A673 (cell line): ENCODE measurements around the gene CHCHD2. TPM values are rescaled to one million over a fixed set of nuclear protein-coding genes. Genes with fewer than 3 reads are reported as not detected.
"Not testable (repeated sequence)": the region's sequence is repeated elsewhere in the genome, so short reads cannot be mapped to it uniquely, and the experiment has no call there.

Source experiments
- BruUV-seq: library from RNA; stranded (reverse); fragments of 400-500 nt; replicated peaks from 2 replicates; lab custom pipeline; 2021; lab: Mats Ljungman, UMichigan
- CTCF ChIA-PET: fragments of 300-600 bp; sonication (Branson Sonifier 250); formaldehyde crosslinking; loops from one replicate; lab custom pipeline; 2022; ENCODE audit warnings: antibody characterized with exemption; lab: Charles Lee
- POLR2A ChIA-PET: fragments of 300-600 bp; sonication (Branson Sonifier 250); formaldehyde crosslinking; loops from one replicate; lab custom pipeline; 2022; ENCODE audit warnings: antibody characterized with exemption; ENCODE audit not compliant: low non-redundant PET; lab: Charles Lee
- DNase-seq: peaks from one replicate; pipeline ENCODE4 v3.0.0-alpha.2; 2015; ENCODE audit warnings: low spot score
- H3K27ac ChIP-seq: fragments of 200-600 bp; sonication (generic); 2 replicates; pipeline ENCODE4 v1.5.1; 2016; ENCODE audit warnings: mixed run types, low read depth, mild to moderate bottlenecking, mixed read lengths, antibody characterized with exemption, low read length; ENCODE audit not compliant: poor library complexity, severe bottlenecking
- H3K27me3 ChIP-seq: fragments of 200-600 bp; sonication (generic); replicated peaks from 2 replicates; pipeline ENCODE4 v1.6.1; 2017; ENCODE audit warnings: mixed run types, low read depth, mild to moderate bottlenecking, mixed read lengths, antibody characterized with exemption, low read length; ENCODE audit not compliant: insufficient read depth, poor library complexity
- H3K36me3 ChIP-seq: fragments of 200-600 bp; sonication (generic); 2 replicates; pipeline ENCODE4 v1.6.1; 2016; ENCODE audit warnings: mixed run types, mild to moderate bottlenecking, mixed read lengths, antibody characterized with exemption, low read length; ENCODE audit not compliant: insufficient read depth, poor library complexity, severe bottlenecking
- H3K4me1 ChIP-seq: fragments of 200-600 bp; sonication (generic); 2 replicates; pipeline ENCODE4 v1.6.1; 2017; ENCODE audit warnings: mixed run types, mild to moderate bottlenecking, mixed read lengths, antibody characterized with exemption, low read length; ENCODE audit not compliant: insufficient read depth, poor library complexity, severe bottlenecking
- H3K4me3 ChIP-seq: fragments of 200-600 bp; sonication (generic); 2 replicates; pipeline ENCODE4 v1.5.1; 2016; ENCODE audit warnings: low read depth, mixed run types, mild to moderate bottlenecking, mixed read lengths, low read length; ENCODE audit not compliant: poor library complexity, severe bottlenecking
- H3K9me3 ChIP-seq: fragments of 200-600 bp; sonication (generic); 2 replicates; pipeline ENCODE4 v1.6.1; 2016; ENCODE audit warnings: mixed run types, low read depth, mild to moderate bottlenecking, mixed read lengths, antibody characterized with exemption, low read length; ENCODE audit not compliant: poor library complexity, severe bottlenecking
- EZH2 ChIP-seq: fragments of 200-600 bp; sonication (generic); IDR thresholded peaks from 2 replicates; pipeline ENCODE4 v1.6.1; 2017; ENCODE audit warnings: borderline replicate concordance, low read depth, mild to moderate bottlenecking, mixed read lengths, antibody characterized with exemption, low read length; ENCODE audit not compliant: poor library complexity, severe bottlenecking
- intact Hi-C: fragments of 100-400 bp; cut with micrococcal nuclease; formaldehyde crosslinking; loops from one replicate; pipeline ENCODE4 v1.10.0; 2022; ENCODE audit not compliant: unreplicated experiment
- total RNA-seq: library from RNA; stranded (reverse); gene quantifications from 2 replicates; pipeline ENCODE4 v1.2.3, GENCODE V29; 2021
- TF ChIP-seq, protein P1 (sequence below): fragments of 300-800, 200-600 bp; sonication (generic); conservative IDR thresholded peaks from 2 replicates; pipeline ENCODE4 v1.5.1; 2017; ENCODE audit warnings: low read depth, mild to moderate bottlenecking, antibody characterized with exemption, low read length, moderate library complexity, mixed read lengths

The CHCHD2 gene
- total RNA-seq, 1 experiment from 2014 or later = 533 TPM

DNA sequence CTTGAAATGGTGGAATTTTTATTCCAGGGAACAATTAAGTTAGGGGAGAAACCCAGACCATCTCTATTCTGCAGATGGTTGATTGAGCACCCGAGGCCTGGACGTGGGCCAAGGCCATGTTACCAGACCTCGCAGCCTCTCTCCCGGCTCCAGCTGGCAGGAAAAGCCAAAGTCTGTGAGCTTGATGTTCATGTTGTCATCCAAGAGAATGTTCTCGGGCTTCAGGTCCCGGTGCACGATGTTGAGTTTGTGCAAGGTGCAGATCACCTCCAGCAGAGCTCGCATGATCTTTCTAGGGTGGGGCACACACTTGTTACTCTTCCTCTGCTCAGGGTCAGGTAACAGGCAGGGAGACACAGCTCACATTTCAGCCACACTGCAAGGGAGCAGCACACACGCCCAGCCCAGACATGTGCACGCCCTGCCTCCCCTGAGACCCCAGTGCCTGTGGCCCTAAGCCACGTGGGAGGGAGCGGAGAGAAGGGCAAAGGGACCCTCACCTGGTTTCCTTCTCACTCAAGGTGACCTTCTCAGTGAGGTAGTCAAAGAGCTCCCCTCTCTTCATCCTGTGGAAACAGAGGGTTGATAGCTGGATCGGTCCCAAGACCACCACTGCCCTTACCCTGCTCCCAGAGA is 23.0 kb downstream of the CHCHD2 start:
- H3K4me3 ChIP-seq = no peak overlapping the region
- no peak for DNase-seq
- no peak for TF ChIP-seq EZH2
- TF ChIP-seq, protein P1, sequence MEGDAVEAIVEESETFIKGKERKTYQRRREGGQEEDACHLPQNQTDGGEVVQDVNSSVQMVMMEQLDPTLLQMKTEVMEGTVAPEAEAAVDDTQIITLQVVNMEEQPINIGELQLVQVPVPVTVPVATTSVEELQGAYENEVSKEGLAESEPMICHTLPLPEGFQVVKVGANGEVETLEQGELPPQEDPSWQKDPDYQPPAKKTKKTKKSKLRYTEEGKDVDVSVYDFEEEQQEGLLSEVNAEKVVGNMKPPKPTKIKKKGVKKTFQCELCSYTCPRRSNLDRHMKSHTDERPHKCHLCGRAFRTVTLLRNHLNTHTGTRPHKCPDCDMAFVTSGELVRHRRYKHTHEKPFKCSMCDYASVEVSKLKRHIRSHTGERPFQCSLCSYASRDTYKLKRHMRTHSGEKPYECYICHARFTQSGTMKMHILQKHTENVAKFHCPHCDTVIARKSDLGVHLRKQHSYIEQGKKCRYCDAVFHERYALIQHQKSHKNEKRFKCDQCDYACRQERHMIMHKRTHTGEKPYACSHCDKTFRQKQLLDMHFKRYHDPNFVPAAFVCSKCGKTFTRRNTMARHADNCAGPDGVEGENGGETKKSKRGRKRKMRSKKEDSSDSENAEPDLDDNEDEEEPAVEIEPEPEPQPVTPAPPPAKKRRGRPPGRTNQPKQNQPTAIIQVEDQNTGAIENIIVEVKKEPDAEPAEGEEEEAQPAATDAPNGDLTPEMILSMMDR = no peak
- H3K9me3 ChIP-seq = no peaks in the 10 kb centered on the region
- H3K4me1 ChIP-seq = no peaks in the 10 kb centered on the region
- intact Hi-C loops = no loop called here
- POLR2A ChIA-PET = no interaction called here
- no peaks in the 10 kb centered on the region for H3K27me3 ChIP-seq
- CTCF ChIA-PET = no interaction called here
- H3K36me3 ChIP-seq = peaks cover 10% of the 10 kb centered on the region
- no peak overlapping the region for H3K27ac ChIP-seq
- BruUV-seq = no TSS peak

DNA sequence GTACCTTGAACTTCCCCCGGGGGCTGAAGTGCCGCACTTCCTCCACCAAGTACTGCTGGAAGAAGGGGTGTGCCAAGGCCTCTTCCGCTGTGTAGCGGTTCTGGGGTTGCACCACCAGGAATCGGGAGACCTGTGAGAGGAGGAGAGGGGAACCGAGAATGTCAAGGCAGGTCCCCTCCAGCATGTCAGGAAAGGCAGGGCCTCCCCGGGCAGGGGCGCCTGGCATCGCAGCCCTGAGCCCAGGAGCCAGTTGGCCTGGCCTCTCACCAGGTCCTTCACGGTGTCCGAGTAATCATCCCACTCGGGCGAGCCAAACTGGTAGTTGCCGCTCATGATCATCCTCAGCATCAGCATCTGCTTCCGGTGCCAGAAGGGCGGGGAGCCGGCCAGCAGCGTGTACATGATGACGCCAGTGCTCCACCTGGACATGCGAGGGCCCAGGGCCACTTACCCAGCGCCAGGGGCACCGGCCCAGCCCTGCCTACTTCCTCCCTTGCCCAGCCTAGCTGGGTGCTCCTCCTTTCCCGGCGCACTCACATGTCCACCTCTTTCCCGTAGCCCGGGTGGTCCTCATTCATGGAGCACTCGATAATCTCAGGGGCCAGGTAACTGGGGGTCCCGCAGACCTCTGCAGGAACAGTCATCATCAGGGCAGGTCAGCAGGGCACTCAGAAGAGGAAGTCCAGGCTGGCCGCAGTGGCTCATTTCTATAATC is 24.5 kb downstream of the CHCHD2 start:
- H3K4me1 ChIP-seq = no peaks in the 10 kb centered on the region
- intact Hi-C loops = no loop called here
- H3K36me3 ChIP-seq = peaks cover 16% of the 10 kb centered on the region
- ChIA-PET CTCF (no interaction called here), POLR2A (no interaction called here)
- H3K27me3 ChIP-seq = no peaks in the 10 kb centered on the region
- TF ChIP-seq, protein P1 = no peak
- TF ChIP-seq EZH2 = no peak
- DNase-seq = no peak
- H3K9me3 ChIP-seq = no peaks in the 10 kb centered on the region
- H3K27ac ChIP-seq = no peak overlapping the region
- no TSS peak for BruUV-seq
- H3K4me3 ChIP-seq = no peak overlapping the region

DNA sequence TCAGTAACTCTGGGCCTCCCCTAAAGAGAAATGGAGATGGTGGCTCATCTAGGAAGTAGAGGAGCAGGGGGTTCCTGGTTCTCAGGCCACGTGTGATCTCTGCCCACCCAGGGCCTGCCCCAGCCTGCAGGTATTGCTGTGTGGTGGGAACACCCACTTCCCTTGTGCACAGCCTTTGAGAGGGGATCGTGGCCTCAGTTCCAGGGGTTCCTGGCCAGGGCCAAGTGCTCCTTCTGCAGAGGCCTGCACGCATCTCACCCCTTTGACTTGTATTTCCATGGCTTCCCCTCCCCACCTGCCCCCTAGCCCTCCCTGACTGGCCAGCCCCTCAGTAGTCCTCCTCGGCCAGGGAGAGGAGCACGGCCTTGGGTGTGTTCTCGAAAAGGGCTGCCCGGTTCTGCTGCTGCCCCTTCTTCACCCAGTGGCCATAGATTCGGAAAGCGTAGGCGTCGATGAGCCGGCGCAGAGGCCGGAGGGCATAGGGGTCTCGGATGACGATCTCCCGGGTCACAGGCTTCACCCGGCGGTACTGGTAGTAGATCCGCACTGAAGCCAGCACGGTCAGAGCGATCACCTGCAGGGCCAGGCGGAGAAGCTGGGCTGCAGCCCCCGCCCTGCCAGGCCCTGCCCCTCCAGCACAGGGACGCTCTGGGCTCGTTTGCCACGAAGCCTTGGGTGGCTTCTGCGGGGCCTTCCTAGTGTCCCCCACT is 25.4 kb downstream of the CHCHD2 start:
- H3K27me3 ChIP-seq, H3K9me3 ChIP-seq, intact Hi-C loops, DNase-seq, CTCF ChIA-PET, H3K27ac ChIP-seq, BruUV-seq, H3K4me3 ChIP-seq, POLR2A ChIA-PET, H3K4me1 ChIP-seq: not testable (repeated sequence)
- H3K36me3 ChIP-seq = peaks cover 21% of the 10 kb centered on the region
